ENCODE results near the gene CUL4A.

DNA sequence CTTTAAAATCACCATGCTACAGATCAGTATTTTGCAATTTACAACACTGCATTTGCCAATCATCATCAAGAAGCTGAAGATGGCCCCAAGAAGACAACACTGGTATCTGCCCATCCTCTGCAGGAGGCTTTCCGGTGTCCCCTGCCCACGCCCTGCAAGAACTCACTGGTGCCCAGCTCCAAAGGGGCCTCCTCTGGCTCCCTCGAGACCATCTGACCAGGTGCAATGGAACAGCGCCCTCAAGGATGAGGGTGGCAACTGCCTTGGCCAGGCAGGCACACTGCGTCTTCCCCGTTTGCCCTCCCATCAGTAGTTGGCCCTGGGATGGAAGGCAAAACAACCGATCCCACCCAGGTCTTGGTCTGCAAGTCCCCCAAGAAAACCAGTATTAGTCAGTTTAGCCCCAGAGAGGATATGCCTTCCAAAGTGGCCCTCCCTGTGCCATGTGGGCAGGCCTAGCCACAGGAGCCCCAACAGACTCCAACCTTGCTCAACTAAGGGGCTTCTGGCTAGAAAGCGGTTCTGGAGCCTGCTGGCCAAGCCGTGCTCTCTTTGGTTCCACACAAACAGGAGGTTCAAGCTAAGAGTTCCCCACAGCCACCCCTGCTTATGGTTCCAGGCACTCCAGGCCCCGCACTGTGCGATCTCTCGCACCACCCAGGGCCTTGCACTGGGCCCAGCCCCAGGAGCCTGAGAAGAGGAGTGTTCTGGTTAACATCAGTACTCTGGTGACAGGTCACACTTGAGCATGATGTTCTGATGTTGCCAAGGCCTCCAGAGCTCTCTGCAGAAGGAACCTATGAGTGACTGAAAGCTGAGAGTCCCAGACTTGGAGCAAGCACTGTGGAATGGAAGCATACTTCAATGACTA is 5.7 kb upstream of the CUL4A start:
- TF ChIP-seq, protein P1, sequence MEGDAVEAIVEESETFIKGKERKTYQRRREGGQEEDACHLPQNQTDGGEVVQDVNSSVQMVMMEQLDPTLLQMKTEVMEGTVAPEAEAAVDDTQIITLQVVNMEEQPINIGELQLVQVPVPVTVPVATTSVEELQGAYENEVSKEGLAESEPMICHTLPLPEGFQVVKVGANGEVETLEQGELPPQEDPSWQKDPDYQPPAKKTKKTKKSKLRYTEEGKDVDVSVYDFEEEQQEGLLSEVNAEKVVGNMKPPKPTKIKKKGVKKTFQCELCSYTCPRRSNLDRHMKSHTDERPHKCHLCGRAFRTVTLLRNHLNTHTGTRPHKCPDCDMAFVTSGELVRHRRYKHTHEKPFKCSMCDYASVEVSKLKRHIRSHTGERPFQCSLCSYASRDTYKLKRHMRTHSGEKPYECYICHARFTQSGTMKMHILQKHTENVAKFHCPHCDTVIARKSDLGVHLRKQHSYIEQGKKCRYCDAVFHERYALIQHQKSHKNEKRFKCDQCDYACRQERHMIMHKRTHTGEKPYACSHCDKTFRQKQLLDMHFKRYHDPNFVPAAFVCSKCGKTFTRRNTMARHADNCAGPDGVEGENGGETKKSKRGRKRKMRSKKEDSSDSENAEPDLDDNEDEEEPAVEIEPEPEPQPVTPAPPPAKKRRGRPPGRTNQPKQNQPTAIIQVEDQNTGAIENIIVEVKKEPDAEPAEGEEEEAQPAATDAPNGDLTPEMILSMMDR (IDR thresholded peaks at IDR 0.05 in 8 of 11, conservative IDR thresholded peaks at IDR 0.05 in 3 of 11) = no peak
- TF ChIP-seq POLR2A (IDR thresholded peaks at IDR 0.05) (no peak), POLR2AphosphoS5 (IDR thresholded peaks at IDR 0.05) (no peak)
